ENCODE measurements around the gene GRM8. TPM values are rescaled to one million over a fixed set of nuclear protein-coding genes. Genes with fewer than 3 reads are reported as not detected.

GRM8 gene
- total RNA-seq, 1 experiment from 2014 or later = not detected

DNA sequence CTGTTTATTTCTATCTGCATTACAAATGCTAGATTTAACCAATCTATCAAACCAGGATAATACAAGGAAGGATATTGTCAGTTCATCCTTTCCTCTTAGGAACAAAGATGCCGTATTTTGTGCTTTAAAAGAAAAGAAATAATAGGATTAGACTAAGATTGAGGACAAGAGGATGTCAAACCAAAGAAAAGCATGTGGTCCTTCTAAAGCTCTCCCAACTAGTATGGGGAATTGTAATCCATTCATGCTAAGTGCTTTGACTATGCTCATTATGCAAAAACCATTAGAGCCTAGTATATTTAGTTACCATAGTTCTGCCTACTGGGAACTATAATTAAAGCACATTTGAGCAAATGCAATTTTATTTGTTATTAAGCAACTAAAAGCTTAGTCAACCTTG, 280.2 kb downstream of the GRM8 start:
- H3K27ac ChIP-seq (ENCODE audit: low read length) = no peak overlapping the region
- DNase-seq (ENCODE audit: low read depth, low spot score) (no peak), ATAC-seq (no peak)
- H3K36me3 ChIP-seq (ENCODE audit: control insufficient read depth, insufficient read depth, low read length) = no peaks in the 10 kb centered on the region
- H3K4me3 ChIP-seq (ENCODE audit: low read depth in 2 of 2, low read length in 2 of 2) = no peak overlapping the region
- no peaks in the 10 kb centered on the region for H3K9me3 ChIP-seq (ENCODE audit: control insufficient read depth, insufficient read depth, low read depth, low read length)
- no TSS peak for BruUV-seq (replicated peaks)
- no peaks in the 10 kb centered on the region for H3K27me3 ChIP-seq (ENCODE audit: control insufficient read depth, insufficient read depth, low read length)
- ChIA-PET POLR2A (no interaction called here), CTCF (no interaction called here)
- in situ Hi-C loops (cut with HindIII; ENCODE audit: low pct_unique_long_range_greater_than_20kb, low sequenced_read_pairs) (no loop called here), intact Hi-C loops (cut with micrococcal nuclease; ENCODE audit: unreplicated experiment) (no loop called here)
- TF ChIP-seq, protein P1, sequence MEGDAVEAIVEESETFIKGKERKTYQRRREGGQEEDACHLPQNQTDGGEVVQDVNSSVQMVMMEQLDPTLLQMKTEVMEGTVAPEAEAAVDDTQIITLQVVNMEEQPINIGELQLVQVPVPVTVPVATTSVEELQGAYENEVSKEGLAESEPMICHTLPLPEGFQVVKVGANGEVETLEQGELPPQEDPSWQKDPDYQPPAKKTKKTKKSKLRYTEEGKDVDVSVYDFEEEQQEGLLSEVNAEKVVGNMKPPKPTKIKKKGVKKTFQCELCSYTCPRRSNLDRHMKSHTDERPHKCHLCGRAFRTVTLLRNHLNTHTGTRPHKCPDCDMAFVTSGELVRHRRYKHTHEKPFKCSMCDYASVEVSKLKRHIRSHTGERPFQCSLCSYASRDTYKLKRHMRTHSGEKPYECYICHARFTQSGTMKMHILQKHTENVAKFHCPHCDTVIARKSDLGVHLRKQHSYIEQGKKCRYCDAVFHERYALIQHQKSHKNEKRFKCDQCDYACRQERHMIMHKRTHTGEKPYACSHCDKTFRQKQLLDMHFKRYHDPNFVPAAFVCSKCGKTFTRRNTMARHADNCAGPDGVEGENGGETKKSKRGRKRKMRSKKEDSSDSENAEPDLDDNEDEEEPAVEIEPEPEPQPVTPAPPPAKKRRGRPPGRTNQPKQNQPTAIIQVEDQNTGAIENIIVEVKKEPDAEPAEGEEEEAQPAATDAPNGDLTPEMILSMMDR (IDR thresholded peaks at IDR 0.05) = no peak
- no peak for TF ChIP-seq SIN3A (IDR thresholded peaks at IDR 0.05; ENCODE audit: borderline replicate concordance, insufficient read depth, low read depth, low read length)
- TF ChIP-seq, protein P2, sequence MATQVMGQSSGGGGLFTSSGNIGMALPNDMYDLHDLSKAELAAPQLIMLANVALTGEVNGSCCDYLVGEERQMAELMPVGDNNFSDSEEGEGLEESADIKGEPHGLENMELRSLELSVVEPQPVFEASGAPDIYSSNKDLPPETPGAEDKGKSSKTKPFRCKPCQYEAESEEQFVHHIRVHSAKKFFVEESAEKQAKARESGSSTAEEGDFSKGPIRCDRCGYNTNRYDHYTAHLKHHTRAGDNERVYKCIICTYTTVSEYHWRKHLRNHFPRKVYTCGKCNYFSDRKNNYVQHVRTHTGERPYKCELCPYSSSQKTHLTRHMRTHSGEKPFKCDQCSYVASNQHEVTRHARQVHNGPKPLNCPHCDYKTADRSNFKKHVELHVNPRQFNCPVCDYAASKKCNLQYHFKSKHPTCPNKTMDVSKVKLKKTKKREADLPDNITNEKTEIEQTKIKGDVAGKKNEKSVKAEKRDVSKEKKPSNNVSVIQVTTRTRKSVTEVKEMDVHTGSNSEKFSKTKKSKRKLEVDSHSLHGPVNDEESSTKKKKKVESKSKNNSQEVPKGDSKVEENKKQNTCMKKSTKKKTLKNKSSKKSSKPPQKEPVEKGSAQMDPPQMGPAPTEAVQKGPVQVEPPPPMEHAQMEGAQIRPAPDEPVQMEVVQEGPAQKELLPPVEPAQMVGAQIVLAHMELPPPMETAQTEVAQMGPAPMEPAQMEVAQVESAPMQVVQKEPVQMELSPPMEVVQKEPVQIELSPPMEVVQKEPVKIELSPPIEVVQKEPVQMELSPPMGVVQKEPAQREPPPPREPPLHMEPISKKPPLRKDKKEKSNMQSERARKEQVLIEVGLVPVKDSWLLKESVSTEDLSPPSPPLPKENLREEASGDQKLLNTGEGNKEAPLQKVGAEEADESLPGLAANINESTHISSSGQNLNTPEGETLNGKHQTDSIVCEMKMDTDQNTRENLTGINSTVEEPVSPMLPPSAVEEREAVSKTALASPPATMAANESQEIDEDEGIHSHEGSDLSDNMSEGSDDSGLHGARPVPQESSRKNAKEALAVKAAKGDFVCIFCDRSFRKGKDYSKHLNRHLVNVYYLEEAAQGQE (IDR thresholded peaks at IDR 0.05; ENCODE audit: insufficient read depth in 1 of 2, low read depth in 2 of 2, low read length in 1 of 2) = no peak
- no peaks in the 10 kb centered on the region for H3K4me1 ChIP-seq (ENCODE audit: control insufficient read depth, insufficient read depth, low read length)

DNA sequence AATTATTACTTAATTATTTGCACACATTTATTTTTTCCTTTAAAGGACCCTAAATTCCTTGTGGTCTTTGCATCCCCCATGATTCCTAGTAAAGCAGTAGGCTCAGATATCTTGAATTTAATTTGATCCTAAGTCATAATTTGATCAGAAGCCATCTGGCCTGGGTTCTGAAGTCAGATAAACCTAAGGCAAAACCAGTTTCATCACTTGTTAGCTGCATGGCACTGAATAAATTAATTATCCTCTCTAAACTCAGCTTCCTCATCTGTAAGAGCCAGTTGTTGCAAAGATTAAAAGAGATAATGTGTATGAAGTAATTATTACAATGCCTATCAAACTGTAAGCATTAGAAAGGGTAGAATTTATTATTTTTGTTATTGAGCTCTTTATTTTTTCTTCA, 293.1 kb downstream of the GRM8 start:
- Histone ChIP-seq H3K27ac (ENCODE audit: low read length) (no peak overlapping the region), H3K4me3 (ENCODE audit: low read depth in 2 of 2, low read length in 2 of 2) (no peak overlapping the region), H3K36me3 (ENCODE audit: control insufficient read depth, insufficient read depth, low read length) (no peaks in the 10 kb centered on the region), H3K9me3 (ENCODE audit: control insufficient read depth, insufficient read depth, low read depth, low read length) (no peaks in the 10 kb centered on the region), H3K4me1 (ENCODE audit: control insufficient read depth, insufficient read depth, low read length) (no peaks in the 10 kb centered on the region), H3K27me3 (ENCODE audit: control insufficient read depth, insufficient read depth, low read length) (no peaks in the 10 kb centered on the region; the same call in 1 of the 2 replicates)
- in situ Hi-C loops (cut with HindIII; ENCODE audit: low pct_unique_long_range_greater_than_20kb, low sequenced_read_pairs) (no loop called here), intact Hi-C loops (cut with micrococcal nuclease; ENCODE audit: unreplicated experiment) (no loop called here)
- ATAC-seq (no peak), DNase-seq (ENCODE audit: low read depth, low spot score) (no peak)
- CTCF ChIA-PET = interaction anchor here (0.6 kb wide), 1 partner anchor 148 kb away, joined by 5 read pairs; no protein-coding TSS in a partner anchor
- TF ChIP-seq POLR2AphosphoS5 (IDR thresholded peaks at IDR 0.05; ENCODE audit: low read depth, low read length) = no peak
- TF ChIP-seq TCF7L2 (IDR thresholded peaks at IDR 0.05; ENCODE audit: low read depth, low read length) = no peak
- TF ChIP-seq, protein P2 (IDR thresholded peaks at IDR 0.05; ENCODE audit: insufficient read depth in 1 of 2, low read depth in 2 of 2, low read length in 1 of 2) = no peak
- TF ChIP-seq, protein P1 (IDR thresholded peaks at IDR 0.05) = no peak
- TF ChIP-seq SIN3A (IDR thresholded peaks at IDR 0.05; ENCODE audit: borderline replicate concordance, insufficient read depth, low read depth, low read length) = no peak
- POLR2A ChIA-PET = no interaction called here
- no TSS peak for BruUV-seq (replicated peaks)
